Measurements from ENCODE around the gene ARMC2. TPM values are rescaled to one million over a fixed set of nuclear protein-coding genes. Genes with fewer than 3 reads are reported as not detected.

Gene ARMC2
- total RNA-seq, 4 donors from 2014 or later = 2.2 to 15.3 (median 7.8) TPM

GRCh38 chr6:108995296-108995695 lies 147.1 kb downstream of the ARMC2 start:
- ATAC-seq (ENCODE audit: low FRiP score) (no peak), DNase-seq (ENCODE audit: low spot score) (no peak)
- TF ChIP-seq CTCF (IDR thresholded peaks at IDR 0.05) = no peak

GRCh38 chr6:108996208-108996607 lies 148.0 kb downstream of the ARMC2 start:
- DNase-seq (ENCODE audit: low spot score) (no peak), ATAC-seq (ENCODE audit: low FRiP score) (no peak)
- TF ChIP-seq CTCF (IDR thresholded peaks at IDR 0.05) = no peak

GRCh38 chr6:108998485-108998884 lies 150.3 kb downstream of the ARMC2 start:
- no peak for DNase-seq (ENCODE audit: low spot score)
- no peak for TF ChIP-seq CTCF (IDR thresholded peaks at IDR 0.05)
- no peak for ATAC-seq (ENCODE audit: low FRiP score)

GRCh38 chr6:108999428-108999827 lies 151.2 kb downstream of the ARMC2 start:
- TF ChIP-seq CTCF (IDR thresholded peaks at IDR 0.05) = no peak
- DNase-seq (ENCODE audit: low spot score) = no peak
- ATAC-seq (ENCODE audit: low FRiP score) = no peak

GRCh38 chr6:109000289-109000688 lies 152.1 kb downstream of the ARMC2 start:
- DNase-seq (ENCODE audit: low spot score) = no peak
- no peak for ATAC-seq (ENCODE audit: low FRiP score)
- no peak for TF ChIP-seq CTCF (IDR thresholded peaks at IDR 0.05)

GRCh38 chr6:109001291-109001894 lies 153.2 kb downstream of the ARMC2 start:
- ATAC-seq (ENCODE audit: low FRiP score) (no peak), DNase-seq (ENCODE audit: low spot score) (no peak)
- no peak for TF ChIP-seq CTCF (IDR thresholded peaks at IDR 0.05)

- ATAC-seq (ENCODE audit: low FRiP score) (peak; percentile 95), DNase-seq (ENCODE audit: low spot score) (no peak)
- no peak for TF ChIP-seq CTCF (IDR thresholded peaks at IDR 0.05)
Measured at GRCh38 chr6:109002051-109002697, 154.0 kb downstream of the ARMC2 start.

Measured in omental fat pad (tissue), 4 donors.